ENCODE data around the gene PLPP3.

PLPP3 gene

DNA sequence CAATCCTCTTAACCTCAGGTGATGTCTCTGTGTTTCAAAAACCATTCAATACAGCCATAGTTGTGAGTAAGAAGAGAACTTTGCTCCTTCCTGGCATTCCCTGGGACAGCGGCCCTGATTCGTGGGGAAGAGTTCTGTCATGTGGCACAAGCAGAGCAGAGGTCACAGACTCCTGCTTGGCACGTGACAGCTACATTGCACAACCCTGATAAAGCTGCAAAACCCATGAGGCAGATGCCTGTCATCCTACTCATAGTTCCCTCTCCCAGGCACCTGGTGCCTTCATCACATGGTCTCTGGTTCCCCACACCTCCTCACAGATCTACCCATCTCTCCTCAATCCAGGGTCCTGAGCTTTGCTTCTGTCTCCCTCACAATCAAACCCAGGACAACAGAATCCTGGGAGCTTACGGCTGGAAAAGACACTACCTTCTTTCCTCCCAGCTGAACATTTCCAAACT, 70.8 kb downstream of the PLPP3 start:
- DNase-seq = no peak
- in situ Hi-C loops (cut with MboI; ENCODE audit: low pct_unique_long_range_greater_than_20kb, low sequenced_read_pairs) = no loop called here

GRCh38 chr1:56507925-56508522, 71.3 kb downstream of the PLPP3 start:
- in situ Hi-C loops (cut with MboI; ENCODE audit: low pct_unique_long_range_greater_than_20kb, low sequenced_read_pairs) = no loop called here
- no peak for DNase-seq

DNA sequence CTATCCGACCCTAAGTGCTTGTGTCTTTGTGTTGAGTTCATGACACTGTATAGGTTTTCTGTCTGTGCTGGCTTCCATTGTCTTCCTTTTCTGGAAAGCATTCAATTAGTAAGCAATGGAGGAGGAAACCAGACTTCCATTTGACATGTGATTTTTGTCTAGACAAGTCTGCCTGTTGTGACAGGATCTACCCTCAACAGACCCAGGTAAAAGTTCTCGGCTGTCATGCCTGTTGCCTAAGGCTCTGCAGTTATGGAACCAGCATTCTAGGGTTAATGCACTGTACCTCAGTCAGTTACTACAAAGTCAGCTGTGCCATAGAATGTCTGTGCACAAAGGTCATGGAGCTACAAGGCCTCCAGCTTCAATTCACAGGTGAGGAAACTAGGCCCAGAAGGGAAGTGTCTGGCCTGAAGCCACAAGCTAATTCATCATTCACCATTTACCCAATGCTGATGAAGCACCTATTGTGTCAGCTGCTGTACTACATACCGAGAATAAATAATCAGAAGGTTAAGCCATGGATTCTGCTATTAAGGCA, 72.3 kb downstream of the PLPP3 start:
- no peak for DNase-seq
- in situ Hi-C loops (cut with MboI; ENCODE audit: low pct_unique_long_range_greater_than_20kb, low sequenced_read_pairs) = no loop called here

DNA sequence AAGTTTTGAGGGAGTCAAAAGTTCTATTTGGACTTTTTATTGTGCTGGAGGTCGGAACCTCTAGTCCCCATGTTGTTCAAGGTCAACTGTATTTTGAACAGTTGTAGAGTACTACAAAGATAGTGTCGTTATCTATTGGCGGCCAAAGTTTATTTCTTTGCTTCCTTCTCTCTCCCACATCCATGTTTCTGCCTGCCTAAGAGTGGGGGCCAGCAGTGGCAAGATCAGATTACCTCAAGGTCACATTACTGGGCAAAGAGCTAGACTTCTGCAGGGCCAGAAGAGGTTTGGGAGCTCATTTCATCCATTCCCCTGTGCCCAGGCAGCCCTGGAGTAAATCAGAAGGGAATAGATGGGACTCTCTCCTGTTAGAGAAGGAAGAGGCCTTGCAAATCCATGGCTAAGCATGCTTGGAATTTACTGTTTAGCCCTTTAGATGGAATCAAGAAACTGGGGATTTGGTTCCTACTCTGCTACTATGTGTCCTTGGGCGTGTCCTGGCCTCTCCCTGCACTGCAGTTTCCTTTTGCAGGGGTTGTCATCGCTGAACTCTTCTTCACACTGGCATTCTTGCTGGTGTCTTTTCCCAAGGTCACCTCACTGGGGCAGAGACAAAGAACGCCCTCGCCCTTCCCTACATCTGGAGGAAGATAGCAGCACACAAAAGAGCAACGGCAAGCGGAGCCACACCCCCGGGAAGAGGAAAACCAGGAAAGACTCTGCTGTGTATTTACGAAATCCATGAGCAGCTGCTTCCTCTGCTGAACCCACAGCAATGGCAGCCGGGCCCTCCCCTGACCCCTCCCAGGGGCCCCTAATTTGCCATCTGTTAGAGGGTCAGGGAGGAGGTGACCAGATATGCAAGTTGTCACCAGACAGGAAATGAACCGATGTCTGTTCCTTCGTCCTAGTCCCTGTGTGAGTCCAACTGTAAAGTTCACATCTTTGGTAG, 73.3 kb downstream of the PLPP3 start:
- in situ Hi-C loops (cut with MboI; ENCODE audit: low pct_unique_long_range_greater_than_20kb, low sequenced_read_pairs) = no loop called here
- peak; percentile 88 for DNase-seq

DNA sequence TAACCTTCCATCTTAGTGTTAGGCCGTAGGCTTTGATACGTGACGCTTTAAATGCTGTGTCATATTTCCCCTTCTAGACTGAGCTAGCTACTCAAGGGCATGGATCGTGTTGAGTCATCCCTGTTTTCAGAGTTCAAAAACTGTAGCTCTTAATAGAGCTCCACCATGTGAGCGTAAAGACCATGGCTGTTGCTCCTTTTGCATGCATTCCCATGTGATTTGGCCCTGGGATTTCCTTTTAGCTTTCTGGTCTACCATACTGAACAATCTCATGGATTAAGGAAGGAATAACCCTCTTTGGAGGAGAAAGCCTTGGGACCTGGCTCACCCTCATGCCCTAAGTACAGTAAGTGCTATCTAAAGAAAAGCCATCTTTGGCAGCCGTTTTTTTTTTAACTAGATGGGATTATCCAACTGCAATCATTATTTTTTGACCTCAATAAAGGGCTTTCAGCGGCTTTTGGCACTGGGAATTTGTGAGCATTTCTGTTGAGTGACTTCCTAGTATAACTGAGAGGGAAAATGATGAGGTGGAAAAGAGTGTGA, 76.6 kb downstream of the PLPP3 start:
- in situ Hi-C loops (cut with MboI; ENCODE audit: low pct_unique_long_range_greater_than_20kb, low sequenced_read_pairs) = no loop called here
- no peak for DNase-seq

DNA sequence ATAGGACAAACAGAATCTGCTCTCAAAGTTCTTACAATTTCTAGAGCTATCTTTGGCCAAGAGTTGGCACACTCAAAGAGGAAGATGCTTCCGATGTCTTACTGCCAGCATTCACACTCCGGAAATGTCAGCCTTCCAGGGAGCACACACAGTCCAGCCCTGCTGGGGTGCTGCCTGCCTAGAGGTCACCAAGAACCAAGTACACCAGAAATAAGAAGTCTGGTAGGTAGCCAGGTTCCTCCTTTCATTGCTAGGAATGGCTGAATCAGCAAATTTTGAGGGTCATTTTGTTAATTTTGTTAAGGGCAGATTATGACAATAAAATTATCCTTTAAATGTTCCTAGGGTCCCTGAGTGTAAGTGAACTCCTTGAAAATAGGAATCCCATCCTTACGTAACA, 77.5 kb downstream of the PLPP3 start:
- DNase-seq = no peak
- in situ Hi-C loops (cut with MboI; ENCODE audit: low pct_unique_long_range_greater_than_20kb, low sequenced_read_pairs) = no loop called here

GRCh38 chr1:56501426-56501825, 77.9 kb downstream of the PLPP3 start:
- no peak for DNase-seq
- in situ Hi-C loops (cut with MboI; ENCODE audit: low pct_unique_long_range_greater_than_20kb, low sequenced_read_pairs) = no loop called here

DNA sequence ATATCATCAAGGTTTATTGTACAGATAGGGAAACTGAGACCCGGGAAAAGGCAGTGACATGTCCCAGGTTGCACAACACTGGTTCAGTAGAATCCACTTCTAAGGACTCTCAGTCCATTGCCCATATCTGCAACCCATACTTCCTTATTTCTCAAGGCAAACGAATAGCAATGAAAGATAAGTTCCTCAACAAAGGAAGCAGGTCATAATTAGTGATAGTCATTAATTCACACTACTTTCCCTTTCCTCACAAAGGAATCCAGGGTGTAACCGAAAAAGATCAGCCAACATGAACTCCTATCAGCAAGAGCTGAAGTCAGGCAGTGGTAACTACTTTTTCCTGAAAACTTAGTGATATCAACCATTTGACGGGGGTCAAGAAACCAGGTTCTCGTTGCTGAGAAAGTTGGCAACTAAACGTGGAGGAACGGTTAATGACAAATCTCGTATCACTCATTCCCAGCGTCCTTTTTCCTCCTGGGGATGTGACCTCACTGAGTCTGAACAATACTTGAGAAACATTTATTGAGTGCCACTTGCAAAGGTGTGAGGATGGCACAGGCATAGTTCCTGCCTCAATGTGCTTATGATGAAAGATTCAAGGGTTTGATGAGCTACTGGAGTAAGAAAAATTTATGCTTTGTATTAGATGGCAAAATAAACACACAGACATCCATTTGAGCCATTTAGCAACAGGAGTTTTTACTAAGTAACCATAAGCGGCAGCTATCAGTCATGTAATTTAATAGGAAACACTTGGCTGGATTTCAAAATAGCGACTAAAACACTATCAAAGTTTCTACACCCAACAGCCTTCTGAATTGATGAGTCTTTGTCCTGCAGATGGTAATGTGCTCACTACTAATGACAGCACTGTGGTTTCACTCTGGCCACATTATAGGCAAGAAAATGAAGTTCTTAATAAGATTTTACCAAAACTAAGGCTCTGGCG, 82.3 kb downstream of the PLPP3 start:
- in situ Hi-C loops (cut with MboI; ENCODE audit: low pct_unique_long_range_greater_than_20kb, low sequenced_read_pairs) = no loop called here
- no peak for DNase-seq

DNA sequence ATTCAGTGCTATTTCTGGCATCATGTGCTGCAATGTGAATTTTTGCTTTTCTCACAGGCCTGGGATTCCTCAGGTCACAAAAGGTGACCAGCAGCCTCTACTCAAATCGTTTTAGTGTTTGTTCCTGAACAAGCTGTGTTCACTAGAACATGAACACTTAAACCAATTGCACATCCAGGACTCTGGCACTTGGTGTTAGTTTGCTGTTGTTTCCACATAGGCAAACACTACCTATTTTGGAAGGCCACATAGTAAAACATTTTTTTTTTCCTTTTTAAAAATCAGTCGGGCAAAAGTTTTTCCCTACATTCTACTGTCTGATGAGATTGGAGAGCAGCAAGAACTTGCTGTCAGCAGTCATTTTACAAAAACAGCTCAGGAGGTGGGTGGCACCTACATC, 83.2 kb downstream of the PLPP3 start:
- no peak for DNase-seq
- in situ Hi-C loops (cut with MboI; ENCODE audit: low pct_unique_long_range_greater_than_20kb, low sequenced_read_pairs) = no loop called here

GRCh38 chr1:56495538-56495937, 83.8 kb downstream of the PLPP3 start:
- no peak for DNase-seq
- in situ Hi-C loops (cut with MboI; ENCODE audit: low pct_unique_long_range_greater_than_20kb, low sequenced_read_pairs) = no loop called here

DNA sequence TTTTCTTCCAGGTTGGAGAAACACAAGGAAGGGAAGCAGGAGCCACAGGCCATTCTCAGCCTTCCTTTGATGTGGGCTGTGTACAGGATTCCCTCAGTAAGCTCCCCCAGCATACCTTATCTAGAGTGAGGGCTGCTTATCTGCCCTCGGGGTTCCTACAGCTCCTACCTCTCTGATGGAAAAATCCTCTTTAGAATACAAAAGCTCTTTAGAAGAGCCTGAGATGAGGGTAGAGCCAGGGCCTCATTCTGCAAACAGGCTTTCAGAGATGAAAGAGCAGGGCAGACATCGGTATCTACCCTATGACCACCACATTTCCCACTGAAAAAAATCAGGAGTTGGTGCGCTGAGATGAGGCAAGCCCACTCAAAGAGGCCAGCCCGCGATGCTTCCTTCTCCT, 85.1 kb downstream of the PLPP3 start:
- DNase-seq = no peak
- in situ Hi-C loops (cut with MboI; ENCODE audit: low pct_unique_long_range_greater_than_20kb, low sequenced_read_pairs) = no loop called here

- in situ Hi-C loops (cut with MboI; ENCODE audit: low pct_unique_long_range_greater_than_20kb, low sequenced_read_pairs) = no loop called here
Measured at GRCh38 chr1:56493826-56494225, 85.5 kb downstream of the PLPP3 start.

GRCh38 chr1:56491441-56491840, 87.9 kb downstream of the PLPP3 start:
- in situ Hi-C loops (cut with MboI; ENCODE audit: low pct_unique_long_range_greater_than_20kb, low sequenced_read_pairs) = no loop called here
- DNase-seq = no peak

More at GRCh38 chr1:56493826-56494225, 85.5 kb downstream of the PLPP3 start:
- no peak for DNase-seq

DNA sequence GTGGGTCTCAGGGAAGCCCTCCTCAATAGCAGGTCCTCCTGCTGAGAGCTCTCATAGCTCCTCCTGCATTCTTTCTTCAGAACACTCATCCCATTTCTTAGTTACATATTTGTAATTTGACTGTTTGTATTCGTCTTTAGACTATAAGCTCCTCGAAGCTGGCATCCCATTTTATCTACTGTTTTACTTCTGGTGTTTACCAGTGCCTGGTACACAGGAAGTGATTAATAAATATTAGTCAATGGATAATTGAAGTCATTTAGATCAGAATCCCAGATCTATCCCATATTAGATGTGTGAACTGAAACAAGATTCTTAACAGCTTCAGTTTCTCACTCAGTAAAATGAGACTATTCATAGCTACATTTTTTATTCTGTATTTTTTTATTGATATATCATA, 88.7 kb downstream of the PLPP3 start:
- in situ Hi-C loops (cut with MboI; ENCODE audit: low pct_unique_long_range_greater_than_20kb, low sequenced_read_pairs) = no loop called here

DNA sequence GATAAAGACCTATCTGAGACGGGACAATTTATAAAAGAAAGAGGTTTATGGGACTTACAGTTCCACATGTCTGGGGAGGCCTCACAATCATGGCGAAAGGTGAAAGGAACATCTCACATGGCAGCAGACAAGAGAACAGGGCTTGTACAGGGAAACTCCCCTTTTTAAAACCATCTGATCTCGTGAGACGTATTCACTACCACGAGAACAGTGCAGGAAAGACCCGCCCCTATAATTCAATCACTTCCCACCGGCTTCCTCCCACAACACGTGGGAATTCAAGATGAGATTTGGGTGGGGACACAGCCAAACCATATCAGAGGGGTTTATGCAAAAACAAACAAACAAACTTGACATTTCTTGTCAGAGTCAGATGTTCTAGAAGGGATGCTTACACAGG, 89.7 kb downstream of the PLPP3 start:
- no peak for DNase-seq
- in situ Hi-C loops (cut with MboI; ENCODE audit: low pct_unique_long_range_greater_than_20kb, low sequenced_read_pairs) = no loop called here

More for the DNA sequence above, 88.7 kb downstream of the PLPP3 start:
- DNase-seq = no peak

DNA sequence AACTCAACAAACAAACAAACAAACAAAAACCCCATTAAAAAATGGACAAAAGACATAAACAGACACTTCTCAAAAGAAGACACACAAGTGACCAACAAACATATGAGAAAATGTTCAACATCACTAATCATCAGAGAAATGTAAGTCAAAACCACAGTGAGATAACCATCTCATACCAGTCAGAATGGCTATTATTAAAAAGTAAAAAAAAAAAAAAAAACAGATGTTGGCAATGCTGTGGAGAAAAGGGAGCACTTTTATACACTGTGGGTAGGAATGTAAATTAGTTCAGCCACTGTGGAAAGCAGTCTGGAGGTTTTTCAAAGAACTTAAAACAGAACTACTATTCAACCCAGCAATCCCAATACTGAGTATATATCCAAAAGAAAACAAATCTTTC, 94.7 kb downstream of the PLPP3 start:
- in situ Hi-C loops (cut with MboI; ENCODE audit: low pct_unique_long_range_greater_than_20kb, low sequenced_read_pairs) = no loop called here
- DNase-seq = no peak

GRCh38 chr1:56483104-56483503, 96.3 kb downstream of the PLPP3 start:
- in situ Hi-C loops (cut with MboI; ENCODE audit: low pct_unique_long_range_greater_than_20kb, low sequenced_read_pairs) = no loop called here
- no peak for DNase-seq

DNA sequence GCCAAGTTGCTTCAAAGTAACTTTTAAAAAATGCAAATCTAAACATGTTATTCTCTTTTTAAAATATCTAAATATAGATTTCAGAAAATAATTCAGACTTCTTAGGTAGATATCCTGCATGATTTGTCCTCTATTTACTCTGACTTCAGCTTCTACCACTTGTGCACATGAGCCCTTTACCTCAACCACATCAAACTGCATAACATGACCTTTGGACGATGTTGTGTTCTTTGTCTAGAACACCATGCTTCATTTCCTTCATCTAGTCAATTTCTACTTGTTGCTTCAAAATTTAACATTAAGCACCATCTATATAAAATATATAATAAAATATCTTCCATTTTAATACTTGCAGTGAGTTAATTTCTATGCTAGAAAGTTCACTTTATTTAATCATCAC, 96.9 kb downstream of the PLPP3 start:
- in situ Hi-C loops (cut with MboI; ENCODE audit: low pct_unique_long_range_greater_than_20kb, low sequenced_read_pairs) = no loop called here
- DNase-seq = no peak

GRCh38 chr1:56481140-56481694, 98.1 kb downstream of the PLPP3 start:
- no peak for DNase-seq
- in situ Hi-C loops (cut with MboI; ENCODE audit: low pct_unique_long_range_greater_than_20kb, low sequenced_read_pairs) = no loop called here
